ENCODE results near the gene GTSE1. TPM values are rescaled to one million over a fixed set of nuclear protein-coding genes. Genes with fewer than 3 reads are reported as not detected.
A peak's percentile ranks its signal among the peaks of the same experiment; 100 is the strongest.

Gene GTSE1
- total RNA-seq, 1 experiment from 2014 or later, result 38.8 TPM

DNA sequence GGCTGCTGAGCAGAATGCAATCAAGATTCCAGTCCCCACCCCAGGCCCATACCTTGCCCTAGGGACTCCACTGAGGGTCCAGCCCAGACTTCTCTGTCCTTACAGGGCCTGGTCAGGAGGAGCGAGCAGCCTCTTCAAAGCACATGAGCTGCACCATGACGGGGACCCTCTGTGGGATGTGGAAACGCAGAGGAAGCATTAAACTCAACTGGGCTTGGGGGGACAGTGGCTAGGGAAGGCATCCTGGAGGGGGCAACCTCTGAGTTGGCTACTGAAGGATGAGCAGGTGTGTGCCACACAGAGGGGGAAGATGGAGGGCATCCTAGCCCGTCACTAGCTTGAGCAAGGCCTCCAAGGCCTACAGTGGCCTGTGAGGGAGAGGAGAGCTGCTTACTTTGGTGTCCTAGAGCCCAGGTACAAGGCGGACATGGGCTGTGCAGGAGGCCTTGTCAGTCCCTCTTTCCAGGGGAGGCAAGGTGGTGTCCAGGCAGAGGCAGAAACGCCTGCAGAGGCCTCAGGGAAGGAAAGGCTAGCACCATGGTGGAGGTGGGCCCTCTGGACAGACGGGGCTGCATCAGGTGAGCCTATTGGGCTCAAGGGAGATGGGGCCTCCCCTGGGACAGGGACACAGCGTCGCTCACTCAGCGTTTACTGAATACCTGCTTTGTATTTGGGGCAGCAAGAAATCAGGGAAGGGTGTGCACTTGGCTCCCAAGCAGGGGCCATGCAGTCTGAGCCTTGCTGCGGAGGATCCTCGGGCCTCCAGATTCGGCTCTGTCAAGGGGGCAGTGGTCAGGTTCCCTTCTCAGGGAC, 14.6 kb upstream of the GTSE1 start:
- no peak for DNase-seq
- Histone ChIP-seq H3K36me3 (replicated peaks; ENCODE audit: control insufficient read depth, insufficient read depth, low read length) (peaks cover 10% of the 10 kb centered on the region), H3K4me3 (ENCODE audit: insufficient read depth, low read depth, low read length) (no peak overlapping the region), H3K27me3 (ENCODE audit: control insufficient read depth, insufficient read depth, low read length) (no peaks in the 10 kb centered on the region)

GRCh38 chr22:46286006-46286405, 10.7 kb upstream of the GTSE1 start:
- DNase-seq, result no peak
- Histone ChIP-seq H3K4me3 (ENCODE audit: insufficient read depth, low read depth, low read length) (no peak overlapping the region), H3K36me3 (replicated peaks; ENCODE audit: control insufficient read depth, insufficient read depth, low read length) (peaks cover 6% of the 10 kb centered on the region), H3K27me3 (ENCODE audit: control insufficient read depth, insufficient read depth, low read length) (no peaks in the 10 kb centered on the region)

- H3K36me3 ChIP-seq (replicated peaks; ENCODE audit: control insufficient read depth, insufficient read depth, low read length), result peaks cover 6% of the 10 kb centered on the region
- peak; percentile 36 for DNase-seq
- H3K27me3 ChIP-seq (ENCODE audit: control insufficient read depth, insufficient read depth, low read length), result no peaks in the 10 kb centered on the region
- no peak overlapping the region for H3K4me3 ChIP-seq (ENCODE audit: insufficient read depth, low read depth, low read length)
These were observed 9.5 kb upstream of the GTSE1 start for GRCh38 chr22:46286941-46287872.

- DNase-seq, result peak; percentile 44
- H3K27me3 ChIP-seq (ENCODE audit: control insufficient read depth, insufficient read depth, low read length), result no peaks in the 10 kb centered on the region
- H3K4me3 ChIP-seq (ENCODE audit: insufficient read depth, low read depth, low read length), result no peak overlapping the region
- peaks cover 6% of the 10 kb centered on the region for H3K36me3 ChIP-seq (replicated peaks; ENCODE audit: control insufficient read depth, insufficient read depth, low read length)
These were observed 8.6 kb upstream of the GTSE1 start for GRCh38 chr22:46287873-46288751.

DNA sequence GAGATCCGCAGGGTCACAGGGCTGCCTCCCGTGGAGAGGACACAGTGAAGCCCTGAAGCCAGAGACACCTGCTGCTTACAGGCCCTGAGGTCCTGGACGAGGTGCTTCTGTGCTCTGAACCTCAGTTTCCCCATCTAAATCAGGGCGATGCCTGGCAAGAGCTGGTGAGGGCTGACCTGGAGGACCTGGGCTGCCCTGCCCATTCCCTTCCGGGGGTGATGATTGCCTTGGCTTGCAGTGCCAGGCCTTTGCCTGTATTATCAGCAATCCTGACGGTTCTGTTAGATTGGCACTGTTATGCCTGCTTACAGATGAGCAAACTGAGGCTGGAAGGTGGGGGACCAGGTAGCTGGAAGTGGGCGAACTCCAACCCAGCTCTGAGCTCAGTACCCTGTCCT, 7.8 kb upstream of the GTSE1 start:
- no peak for DNase-seq
- H3K4me3 ChIP-seq (ENCODE audit: insufficient read depth, low read depth, low read length), result no peak overlapping the region
- no peaks in the 10 kb centered on the region for H3K27me3 ChIP-seq (ENCODE audit: control insufficient read depth, insufficient read depth, low read length)
- peaks cover 6% of the 10 kb centered on the region for H3K36me3 ChIP-seq (replicated peaks; ENCODE audit: control insufficient read depth, insufficient read depth, low read length)

DNA sequence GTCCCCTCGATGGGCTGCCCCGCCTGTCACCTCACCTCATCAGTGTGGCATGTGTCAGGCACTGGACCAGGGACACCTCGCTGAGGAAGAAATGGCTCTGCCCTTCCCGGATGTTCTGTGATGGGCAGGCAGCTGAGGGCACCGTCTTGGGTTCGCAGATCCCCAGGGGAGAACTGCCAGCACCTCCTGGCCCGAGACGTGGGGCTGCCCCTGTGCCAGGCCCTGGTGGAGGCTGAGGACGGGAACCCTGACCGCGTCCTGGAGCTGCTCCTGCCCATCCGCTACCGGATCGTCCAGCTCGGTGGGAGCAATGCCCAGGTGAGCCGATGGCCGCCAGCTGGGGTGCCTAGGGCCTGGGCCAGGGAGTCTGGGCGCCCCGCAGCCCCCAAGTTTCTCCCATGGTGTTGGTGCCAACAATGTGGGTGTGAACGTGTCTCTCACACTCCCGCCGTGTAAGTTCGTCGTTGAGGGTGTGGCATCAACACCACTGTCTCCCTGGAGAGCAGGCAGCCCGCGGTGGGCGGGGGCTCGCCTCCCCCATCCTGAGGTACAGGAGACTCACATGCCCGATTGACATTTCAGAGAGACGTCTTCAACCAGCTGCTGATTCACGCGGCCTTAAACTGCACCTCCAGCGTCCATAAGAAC, 7.3 kb upstream of the GTSE1 start:
- H3K36me3 ChIP-seq (replicated peaks; ENCODE audit: control insufficient read depth, insufficient read depth, low read length), result peaks cover 3% of the 10 kb centered on the region
- H3K4me3 ChIP-seq (ENCODE audit: insufficient read depth, low read depth, low read length), result no peak overlapping the region
- H3K27me3 ChIP-seq (ENCODE audit: control insufficient read depth, insufficient read depth, low read length), result no peaks in the 10 kb centered on the region
- peak; percentile 42 for DNase-seq

DNA sequence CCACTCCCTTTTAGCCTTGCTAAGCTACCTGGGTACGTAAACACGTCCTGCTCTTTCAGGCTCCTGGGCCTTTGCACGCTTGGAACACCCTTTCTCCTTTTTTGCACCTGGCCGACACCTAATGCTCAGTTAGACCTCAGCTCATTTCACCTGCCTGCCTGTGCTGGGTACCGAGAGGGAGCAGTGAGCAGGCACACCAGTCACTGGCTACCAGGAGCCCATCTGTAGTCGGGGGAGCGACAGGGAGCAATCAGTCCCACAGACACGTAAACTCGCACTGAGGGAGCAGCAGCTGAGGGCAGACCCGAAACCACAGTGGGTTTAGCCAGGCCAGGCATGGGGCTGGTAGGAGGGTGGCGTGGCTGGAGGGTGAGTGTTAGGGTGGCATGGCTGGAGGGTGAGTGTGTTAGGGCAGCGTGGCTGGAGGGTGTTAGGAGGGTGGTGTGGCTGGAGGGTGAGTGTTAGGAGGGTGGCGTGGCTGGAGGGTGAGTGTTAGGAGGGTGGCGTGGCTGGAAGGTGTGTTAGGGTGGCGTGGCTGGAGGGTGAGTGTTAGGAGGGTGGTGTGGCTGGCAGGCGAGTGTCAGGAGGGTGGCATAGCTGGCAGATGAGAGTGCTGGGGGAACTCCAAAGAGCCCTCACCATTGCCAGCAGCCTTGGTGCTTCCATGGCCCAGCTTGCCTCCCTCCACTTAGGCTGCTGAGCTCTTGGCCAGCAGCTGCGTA, 6.4 kb upstream of the GTSE1 start:
- H3K36me3 ChIP-seq (replicated peaks; ENCODE audit: control insufficient read depth, insufficient read depth, low read length), result peaks cover under 1% of the 10 kb centered on the region
- no peak for DNase-seq
- no peak overlapping the region for H3K4me3 ChIP-seq (ENCODE audit: insufficient read depth, low read depth, low read length)
- no peaks in the 10 kb centered on the region for H3K27me3 ChIP-seq (ENCODE audit: control insufficient read depth, insufficient read depth, low read length)

GRCh38 chr22:46290843-46291785, 5.6 kb upstream of the GTSE1 start:
- Histone ChIP-seq H3K36me3 (replicated peaks; ENCODE audit: control insufficient read depth, insufficient read depth, low read length) (no peaks in the 10 kb centered on the region; the same call in none of the 2 replicates), H3K4me3 (ENCODE audit: insufficient read depth, low read depth, low read length) (no peak overlapping the region), H3K27me3 (ENCODE audit: control insufficient read depth, insufficient read depth, low read length) (no peaks in the 10 kb centered on the region)
- DNase-seq, result peak; percentile 35

- Histone ChIP-seq H3K4me3 (ENCODE audit: insufficient read depth, low read depth, low read length) (no peak overlapping the region), H3K36me3 (replicated peaks; ENCODE audit: control insufficient read depth, insufficient read depth, low read length) (no peaks in the 10 kb centered on the region), H3K27me3 (ENCODE audit: control insufficient read depth, insufficient read depth, low read length) (no peaks in the 10 kb centered on the region)
- no peak for DNase-seq
These were observed 4.5 kb upstream of the GTSE1 start for GRCh38 chr22:46292173-46292572.

DNA sequence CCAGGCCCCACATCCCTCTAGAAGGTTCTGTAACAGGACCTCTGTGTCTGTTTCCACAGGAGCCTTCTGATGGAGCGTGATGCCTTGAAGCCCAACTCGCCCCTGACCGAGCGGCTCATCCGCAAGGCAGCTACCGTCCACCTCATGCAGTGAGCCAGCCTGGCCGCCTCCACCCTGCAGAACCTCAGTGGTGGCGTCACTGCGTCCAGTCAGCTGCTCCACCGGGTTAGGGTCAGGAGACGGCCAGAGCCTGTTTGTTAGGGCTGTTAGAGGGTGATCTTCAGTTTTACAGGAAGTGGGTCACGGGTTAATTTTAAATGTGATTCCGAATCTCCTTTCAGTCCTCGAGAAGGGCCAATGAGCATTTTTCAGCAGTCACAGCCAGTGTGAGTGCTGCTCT, 3.9 kb upstream of the GTSE1 start:
- peak; percentile 36 for DNase-seq
- H3K36me3 ChIP-seq (replicated peaks; ENCODE audit: control insufficient read depth, insufficient read depth, low read length), result no peaks in the 10 kb centered on the region
- H3K4me3 ChIP-seq (ENCODE audit: insufficient read depth, low read depth, low read length), result no peak overlapping the region
- no peaks in the 10 kb centered on the region for H3K27me3 ChIP-seq (ENCODE audit: control insufficient read depth, insufficient read depth, low read length)

DNA sequence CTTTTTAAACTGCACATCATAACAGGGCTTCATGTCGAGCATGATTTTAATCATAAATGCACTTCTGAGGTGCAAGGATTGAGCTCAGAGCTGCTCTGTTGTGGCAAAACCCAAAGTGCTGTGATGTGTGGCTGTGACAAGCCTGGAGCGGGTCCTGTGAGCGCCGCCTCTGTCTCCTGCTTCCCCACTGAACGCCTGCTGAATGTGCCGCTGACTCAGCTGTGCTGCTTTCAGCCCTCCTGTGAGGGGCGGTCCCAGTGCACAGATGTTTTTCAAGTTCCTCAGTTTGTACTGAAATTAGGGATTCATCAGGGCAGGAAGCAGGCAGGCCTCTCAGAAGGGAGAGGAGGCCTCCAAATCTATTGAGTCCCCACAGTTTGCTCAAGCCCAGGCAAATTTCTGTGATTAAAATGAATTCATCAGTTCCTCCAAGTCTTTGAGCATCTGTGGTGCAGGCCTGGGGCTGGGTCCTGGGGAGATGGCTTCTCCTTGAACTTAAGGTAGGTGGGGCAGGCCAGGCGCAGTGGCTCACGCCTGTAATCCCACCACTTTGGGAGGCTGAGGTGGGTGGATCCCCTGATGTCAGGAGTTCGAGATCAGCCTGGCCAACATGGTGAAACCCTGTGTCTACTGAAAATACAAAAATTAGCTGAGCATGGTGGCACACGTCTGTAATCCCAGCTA, 3.0 kb upstream of the GTSE1 start:
- Histone ChIP-seq H3K4me3 (ENCODE audit: insufficient read depth, low read depth, low read length) (no peak overlapping the region), H3K27me3 (ENCODE audit: control insufficient read depth, insufficient read depth, low read length) (no peaks in the 10 kb centered on the region), H3K36me3 (replicated peaks; ENCODE audit: control insufficient read depth, insufficient read depth, low read length) (peaks cover 4% of the 10 kb centered on the region)
- DNase-seq, result peak; percentile 48

- Histone ChIP-seq H3K4me3 (ENCODE audit: insufficient read depth, low read depth, low read length) (no peak overlapping the region), H3K27me3 (ENCODE audit: control insufficient read depth, insufficient read depth, low read length) (no peaks in the 10 kb centered on the region), H3K36me3 (replicated peaks; ENCODE audit: control insufficient read depth, insufficient read depth, low read length) (peaks cover 10% of the 10 kb centered on the region)
- DNase-seq, result peak; percentile 40
These were observed 1.9 kb upstream of the GTSE1 start for GRCh38 chr22:46294784-46295183.

All from H7 (cell line).